ENCODE measurements around the gene HELZ2. TPM values are rescaled to one million over a fixed set of nuclear protein-coding genes. Genes with fewer than 3 reads are reported as not detected.
A peak's percentile ranks its signal among the peaks of the same experiment; 100 is the strongest.

Gene HELZ2
- total RNA-seq, 1 donor from 2014 or later: 188 TPM

DNA sequence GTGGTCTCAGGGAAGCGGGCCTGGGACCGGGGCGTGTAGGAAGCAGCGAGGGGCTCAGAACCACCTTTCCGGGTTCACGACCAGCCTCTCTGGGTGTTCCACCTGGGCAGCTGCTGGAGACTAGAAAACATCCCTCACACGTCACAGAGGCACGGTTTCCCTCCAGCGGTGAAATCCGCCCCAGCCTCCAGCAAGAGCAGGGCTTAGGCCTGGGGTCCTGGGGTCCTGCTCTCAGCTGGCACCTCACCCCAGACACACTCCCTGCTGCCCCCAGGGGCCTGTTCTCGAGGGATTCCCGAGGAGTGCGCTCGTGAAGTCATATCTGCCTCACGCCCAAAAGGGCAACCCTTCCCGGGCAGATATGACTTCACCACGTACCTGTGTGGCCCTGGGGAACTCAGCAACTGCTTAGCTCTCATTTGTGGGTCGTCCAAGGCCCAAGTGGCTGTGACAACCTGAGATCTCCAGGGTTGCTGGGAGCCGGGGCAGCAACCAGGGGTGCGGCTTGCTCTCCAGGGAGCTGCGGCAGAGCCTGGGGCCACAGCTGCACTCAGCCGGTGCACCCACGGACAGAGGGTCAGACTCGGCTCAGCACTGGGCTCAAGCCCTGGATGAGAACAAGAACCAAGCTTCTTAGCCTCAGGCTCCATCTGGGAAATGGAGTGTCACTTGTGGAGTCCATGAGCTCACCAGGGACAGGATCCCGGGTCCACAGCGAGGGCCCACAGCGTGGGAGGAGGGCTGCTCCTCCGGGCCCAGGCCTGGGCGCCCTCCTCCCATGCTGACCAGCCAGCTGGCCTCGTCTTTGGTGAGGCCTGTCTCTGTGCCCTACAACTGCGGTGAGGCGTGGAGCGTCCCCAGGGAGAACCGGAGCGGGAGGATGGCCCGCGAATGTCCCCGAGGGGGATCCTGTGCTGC is 19.4 kb downstream of the HELZ2 start:
- Mint-ChIP-seq H3K4me1 (ENCODE audit: low read depth, unreplicated experiment) (no peaks in the 10 kb centered on the region), H3K4me3 (ENCODE audit: unreplicated experiment) (peak overlapping the region; percentile 57), H3K9me3 (ENCODE audit: unreplicated experiment) (no peaks in the 10 kb centered on the region), H3K27ac (ENCODE audit: unreplicated experiment) (no peak overlapping the region), H3K36me3 (ENCODE audit: low read depth, unreplicated experiment) (no peaks in the 10 kb centered on the region), H3K27me3 (ENCODE audit: low read depth, unreplicated experiment) (no peaks in the 10 kb centered on the region)
- H3K4me2 ChIP-seq (ENCODE audit: low read length): peak overlapping the region; percentile 87
- no peaks in the 10 kb centered on the region for H3K4me1 ChIP-seq (ENCODE audit: insufficient read depth, low read length)
- no peak overlapping the region for H2AFZ ChIP-seq (ENCODE audit: low read depth, low read length)
- FAIRE-seq: no peak
- H3K27ac ChIP-seq (ENCODE audit: low read depth, low read length): no peak overlapping the region
- H3K79me2 ChIP-seq (ENCODE audit: insufficient read depth, low read length): no peaks in the 10 kb centered on the region
- H3K9ac ChIP-seq (ENCODE audit: low read length): no peak overlapping the region
- H3K36me3 ChIP-seq (ENCODE audit: insufficient read depth, low read length): no peaks in the 10 kb centered on the region
- no peaks in the 10 kb centered on the region for H3K27me3 ChIP-seq (ENCODE audit: insufficient read depth, low read length)
- TF ChIP-seq, protein P1, sequence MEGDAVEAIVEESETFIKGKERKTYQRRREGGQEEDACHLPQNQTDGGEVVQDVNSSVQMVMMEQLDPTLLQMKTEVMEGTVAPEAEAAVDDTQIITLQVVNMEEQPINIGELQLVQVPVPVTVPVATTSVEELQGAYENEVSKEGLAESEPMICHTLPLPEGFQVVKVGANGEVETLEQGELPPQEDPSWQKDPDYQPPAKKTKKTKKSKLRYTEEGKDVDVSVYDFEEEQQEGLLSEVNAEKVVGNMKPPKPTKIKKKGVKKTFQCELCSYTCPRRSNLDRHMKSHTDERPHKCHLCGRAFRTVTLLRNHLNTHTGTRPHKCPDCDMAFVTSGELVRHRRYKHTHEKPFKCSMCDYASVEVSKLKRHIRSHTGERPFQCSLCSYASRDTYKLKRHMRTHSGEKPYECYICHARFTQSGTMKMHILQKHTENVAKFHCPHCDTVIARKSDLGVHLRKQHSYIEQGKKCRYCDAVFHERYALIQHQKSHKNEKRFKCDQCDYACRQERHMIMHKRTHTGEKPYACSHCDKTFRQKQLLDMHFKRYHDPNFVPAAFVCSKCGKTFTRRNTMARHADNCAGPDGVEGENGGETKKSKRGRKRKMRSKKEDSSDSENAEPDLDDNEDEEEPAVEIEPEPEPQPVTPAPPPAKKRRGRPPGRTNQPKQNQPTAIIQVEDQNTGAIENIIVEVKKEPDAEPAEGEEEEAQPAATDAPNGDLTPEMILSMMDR (IDR thresholded peaks at IDR 0.05; ENCODE audit: insufficient read depth, low read depth, low read length): no peak
- TF ChIP-seq EZH2 (IDR thresholded peaks at IDR 0.05; ENCODE audit: insufficient read depth, low read length): peak; percentile 7
- no peak overlapping the region for H3K4me3 ChIP-seq (ENCODE audit: insufficient read depth, low read depth, low read length)
- no peaks in the 10 kb centered on the region for H3K9me3 ChIP-seq (ENCODE audit: insufficient read depth, low read depth, low read length)
- H4K20me1 ChIP-seq (ENCODE audit: insufficient read depth, low read length): no peaks in the 10 kb centered on the region
- DNase-seq (ENCODE audit: low read depth): no peak

DNA sequence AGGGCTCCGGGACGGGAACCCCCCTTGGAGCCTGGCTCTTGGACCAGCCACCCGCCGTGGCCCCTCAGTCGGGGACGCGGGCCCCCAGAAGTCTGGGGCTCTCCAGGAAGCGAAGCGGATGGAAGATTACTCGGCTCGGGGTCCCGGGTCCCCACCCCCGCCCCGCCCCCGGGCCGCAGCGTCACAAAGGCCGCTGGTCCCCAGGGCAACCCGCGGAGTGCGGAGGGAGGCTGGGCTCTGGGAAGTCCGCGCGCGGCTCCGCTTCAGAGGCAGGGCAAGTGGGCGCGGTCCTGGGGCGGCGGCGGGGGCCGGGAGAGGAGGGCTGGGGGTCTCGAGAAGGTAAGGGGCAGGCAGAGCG is 20.1 kb downstream of the HELZ2 start, which contains the start of gene FNDC11:
FNDC11 (plus strand) TSS at position 227 of the 358 bp plus-strand sequence. CDS start 1,505 bp downstream, outside the sequence.
- Histone ChIP-seq H3K27me3 (ENCODE audit: insufficient read depth, low read length) (no peaks in the 10 kb centered on the region), H3K79me2 (ENCODE audit: insufficient read depth, low read length) (no peaks in the 10 kb centered on the region), H4K20me1 (ENCODE audit: insufficient read depth, low read length) (no peaks in the 10 kb centered on the region), H3K36me3 (ENCODE audit: insufficient read depth, low read length) (no peaks in the 10 kb centered on the region), H3K4me3 (ENCODE audit: insufficient read depth, low read depth, low read length) (peak within 1 kb of the TSS; percentile 56), H3K9me3 (ENCODE audit: insufficient read depth, low read depth, low read length) (no peaks in the 10 kb centered on the region), H3K4me1 (ENCODE audit: insufficient read depth, low read length) (no peaks in the 10 kb centered on the region), H2AFZ (ENCODE audit: low read depth, low read length) (peak within 1 kb of the TSS; percentile 71), H3K27ac (ENCODE audit: low read depth, low read length) (no peak within 1 kb of the TSS), H3K9ac (ENCODE audit: low read length) (peak within 1 kb of the TSS; percentile 52), H3K4me2 (ENCODE audit: low read length) (peak within 1 kb of the TSS; percentile 87)
- Mint-ChIP-seq H3K4me3 (ENCODE audit: unreplicated experiment) (peak within 1 kb of the TSS; percentile 57), H3K27me3 (ENCODE audit: low read depth, unreplicated experiment) (no peaks in the 10 kb centered on the region), H3K36me3 (ENCODE audit: low read depth, unreplicated experiment) (no peaks in the 10 kb centered on the region), H3K9me3 (ENCODE audit: unreplicated experiment) (no peaks in the 10 kb centered on the region), H3K4me1 (ENCODE audit: low read depth, unreplicated experiment) (no peaks in the 10 kb centered on the region), H3K27ac (ENCODE audit: unreplicated experiment) (peak within 1 kb of the TSS; percentile 41)
- TF ChIP-seq EZH2 (IDR thresholded peaks at IDR 0.05; ENCODE audit: insufficient read depth, low read length): peak; percentile 0
- TF ChIP-seq, protein P1 (IDR thresholded peaks at IDR 0.05; ENCODE audit: insufficient read depth, low read depth, low read length): no peak
- FAIRE-seq (no peak), DNase-seq (ENCODE audit: low read depth) (no peak)
